Skeletal muscle tissue (tissue), 4 donors: ENCODE data around the gene USH2A. TPM values are rescaled to one million over a fixed set of nuclear protein-coding genes. Genes with fewer than 3 reads are reported as not detected.

Experiments
- H3K27ac ChIP-seq: one replicate; pipeline ENCODE4 v1.7.0; 2013; ENCODE audit warnings: mild to moderate bottlenecking, low read depth, low read length, inconsistent platforms
- H3K27me3 ChIP-seq, 3 donors: one replicate each; pipeline ENCODE4 v1.7.0; 2013; ENCODE audit warnings: low read length in 3 of 3; ENCODE audit not compliant: control insufficient read depth in 3 of 3, insufficient read depth in 3 of 3
- H3K36me3 ChIP-seq, 3 donors: one replicate each; pipeline ENCODE4 v1.7.0; 2013; ENCODE audit warnings: low read length in 3 of 3; ENCODE audit not compliant: control insufficient read depth in 3 of 3, insufficient read depth in 3 of 3
- H3K4me1 ChIP-seq, 3 donors: one replicate each; pipeline ENCODE4 v1.7.0; 2013; ENCODE audit warnings: low read length in 3 of 3, mild to moderate bottlenecking in 3 of 3; ENCODE audit not compliant: control insufficient read depth in 3 of 3, insufficient read depth in 3 of 3
- H3K4me3 ChIP-seq, 3 donors: one replicate each; pipeline ENCODE4 v1.7.0; 2013; ENCODE audit warnings: low read length in 3 of 3
- H3K9ac ChIP-seq, 3 donors: one replicate each; pipeline ENCODE4 v1.7.0; 2013; ENCODE audit warnings: low read length in 3 of 3, mild to moderate bottlenecking in 3 of 3, moderate library complexity in 2 of 3, low read depth in 1 of 3
- H3K9me3 ChIP-seq, 3 donors: one replicate each; pipeline ENCODE4 v1.7.0; 2013; ENCODE audit warnings: low read length in 3 of 3; ENCODE audit not compliant: control insufficient read depth in 3 of 3
- total RNA-seq: library from RNA; depleted of rRNA; stranded (reverse); fragments of >200 nt; gene quantifications from one replicate; pipeline ENCODE4 v1.2.3, GENCODE V29; 2014
- donor health status: Osteomylitis.

The USH2A gene
- total RNA-seq, 1 donor from 2014 or later = 0.52 TPM

DNA sequence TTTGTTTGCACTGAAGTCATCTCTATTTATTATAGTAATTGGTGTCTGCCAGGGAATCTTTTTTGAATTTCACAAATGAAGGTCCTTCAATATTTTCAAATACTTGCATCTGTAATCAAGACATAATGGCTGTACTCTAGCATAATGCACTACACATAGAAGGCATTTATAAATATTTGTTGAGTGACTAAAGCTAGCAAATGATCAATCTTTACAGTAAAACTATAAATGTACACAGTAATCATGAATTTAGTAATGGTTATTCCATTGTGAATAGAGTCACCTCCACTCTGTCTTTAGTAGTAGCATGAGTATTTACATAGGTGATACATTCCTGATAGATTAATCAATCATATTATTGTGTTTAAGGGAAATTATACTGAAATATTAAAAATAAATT is 119.6 kb downstream of the USH2A start:
- Histone ChIP-seq H3K27me3 (no peaks in the 10 kb centered on the region), H3K9ac (no peak overlapping the region), H3K4me3 (no peak overlapping the region), H3K9me3 (no peaks in the 10 kb centered on the region), H3K4me1 (no peaks in the 10 kb centered on the region), H3K36me3 (no peaks in the 10 kb centered on the region), H3K27ac (no peak overlapping the region)

DNA sequence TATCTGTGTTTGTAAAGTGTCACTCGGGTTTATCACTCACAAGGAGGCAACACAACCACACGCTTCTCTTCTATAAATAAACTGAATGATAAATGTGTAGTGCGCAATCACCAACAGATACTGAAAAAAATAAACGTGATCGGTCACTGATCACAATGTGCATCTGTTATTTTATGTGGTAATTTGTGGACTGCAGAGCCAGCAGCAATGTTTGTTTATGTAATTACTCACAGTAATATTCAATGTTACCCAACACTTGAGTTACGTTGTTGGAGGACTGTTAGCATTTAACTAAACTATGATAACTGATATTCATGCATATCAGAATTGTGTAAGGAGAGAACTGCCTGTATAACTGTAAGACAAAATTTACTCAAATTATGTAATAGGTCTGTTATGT is 129.6 kb downstream of the USH2A start:
- Histone ChIP-seq H3K9me3 (no peaks in the 10 kb centered on the region), H3K4me3 (no peak overlapping the region), H3K36me3 (no peaks in the 10 kb centered on the region), H3K27me3 (no peaks in the 10 kb centered on the region), H3K27ac (no peak overlapping the region), H3K9ac (no peak overlapping the region), H3K4me1 (no peaks in the 10 kb centered on the region)

DNA sequence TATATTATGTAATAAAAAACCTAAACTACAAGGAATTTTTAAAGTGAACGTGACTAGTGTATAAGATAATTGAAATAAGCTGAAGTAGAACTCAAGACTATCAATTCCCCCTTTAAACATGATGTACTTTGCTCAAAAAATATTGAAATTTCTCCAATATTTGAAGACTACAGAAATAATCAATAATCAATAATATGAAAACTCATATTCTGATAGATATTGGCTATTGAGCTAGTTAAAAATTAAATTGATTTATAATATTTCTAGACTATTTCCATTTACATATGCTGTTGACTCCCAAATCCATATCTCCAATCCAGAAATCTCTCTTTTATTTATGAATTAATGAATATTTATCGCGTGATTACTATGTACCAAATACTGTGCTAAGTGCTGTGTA is 133.2 kb downstream of the USH2A start:
- Histone ChIP-seq H3K27ac (no peak overlapping the region), H3K9ac (no peak overlapping the region), H3K4me3 (no peak overlapping the region), H3K9me3 (no peaks in the 10 kb centered on the region), H3K36me3 (no peaks in the 10 kb centered on the region), H3K27me3 (no peaks in the 10 kb centered on the region), H3K4me1 (no peaks in the 10 kb centered on the region)

DNA sequence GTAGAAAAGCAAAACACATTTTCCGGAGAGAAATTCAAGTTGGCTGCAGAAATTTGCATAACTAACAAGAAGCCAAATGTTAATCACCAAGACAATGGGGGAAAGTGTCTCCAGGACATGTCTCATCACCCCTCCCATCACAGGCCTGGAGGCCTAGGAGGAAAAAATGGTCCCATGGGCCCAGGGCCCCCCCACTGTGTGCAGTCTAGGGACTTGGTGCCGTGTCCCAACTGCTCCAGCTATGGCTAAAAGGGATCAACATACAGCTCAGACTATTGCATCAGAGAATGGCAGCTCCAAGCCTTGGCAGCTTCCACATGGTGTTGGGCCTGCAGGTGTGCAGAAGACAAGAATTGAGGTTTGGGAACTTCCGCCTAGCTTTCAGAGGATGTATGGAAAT is 138.2 kb downstream of the USH2A start:
- no peak overlapping the region for H3K4me3 ChIP-seq
- H3K27me3 ChIP-seq = no peaks in the 10 kb centered on the region
- H3K9me3 ChIP-seq = no peaks in the 10 kb centered on the region
- H3K36me3 ChIP-seq = no peaks in the 10 kb centered on the region
- H3K27ac ChIP-seq = no peak overlapping the region
- H3K4me1 ChIP-seq = no peaks in the 10 kb centered on the region
- H3K9ac ChIP-seq = no peak overlapping the region

DNA sequence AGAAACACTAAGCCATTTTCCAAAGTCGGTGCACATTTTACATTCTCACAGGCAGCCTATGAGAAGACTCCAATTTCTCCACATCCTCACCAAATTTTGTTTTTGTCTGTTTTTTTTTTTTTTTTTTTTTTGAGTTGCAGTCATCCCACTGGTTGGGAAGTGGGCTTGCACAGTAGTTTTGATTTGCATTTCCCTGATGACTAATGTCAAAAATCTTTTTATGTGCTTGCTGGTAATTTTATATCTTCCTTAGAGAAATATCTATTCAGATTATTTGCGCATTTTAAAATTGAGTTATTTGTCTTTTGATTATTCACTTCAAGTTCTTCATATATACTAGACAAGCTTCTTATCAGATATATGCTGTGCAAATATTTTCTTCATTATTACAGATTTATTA is 141.5 kb downstream of the USH2A start:
- Histone ChIP-seq H3K27ac (no peak overlapping the region), H3K9ac (no peak overlapping the region), H3K36me3 (no peaks in the 10 kb centered on the region), H3K4me1 (no peaks in the 10 kb centered on the region), H3K4me3 (no peak overlapping the region), H3K27me3 (no peaks in the 10 kb centered on the region), H3K9me3 (no peaks in the 10 kb centered on the region)

DNA sequence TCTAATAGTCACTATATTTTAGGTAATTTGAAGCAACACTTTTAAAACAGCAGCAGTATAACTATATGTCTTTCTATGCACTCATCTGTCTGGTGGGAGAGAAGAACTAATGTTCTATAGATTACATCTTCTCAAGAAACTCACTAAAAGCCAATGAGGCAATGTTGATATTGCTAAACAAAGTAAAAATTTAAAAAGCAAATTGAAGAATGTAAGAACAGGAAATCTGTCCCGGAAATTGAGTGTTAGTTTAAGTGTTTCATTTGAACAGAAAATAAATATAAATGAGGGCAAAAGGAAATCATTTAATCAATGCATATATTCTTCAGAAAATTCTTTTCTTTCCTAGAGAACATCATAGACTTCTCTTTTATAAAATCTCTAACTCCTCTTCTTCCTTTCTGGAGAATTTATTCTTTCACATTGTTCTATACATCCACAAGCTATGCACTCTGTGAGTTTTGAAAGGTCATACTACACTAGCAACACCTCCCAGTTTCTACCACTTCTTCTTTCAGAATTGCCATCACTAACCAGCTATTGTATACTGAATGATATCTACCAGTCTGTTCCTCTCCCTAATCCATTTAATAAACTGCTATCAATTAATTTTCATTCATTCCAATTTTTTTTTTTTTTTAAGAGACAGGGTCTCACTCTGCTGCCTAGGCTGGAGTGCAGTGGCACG is 153.0 kb downstream of the USH2A start:
- Histone ChIP-seq H3K4me1 (no peaks in the 10 kb centered on the region), H3K27ac (no peak overlapping the region), H3K9ac (no peak overlapping the region), H3K4me3 (no peak overlapping the region), H3K27me3 (no peaks in the 10 kb centered on the region), H3K9me3 (no peaks in the 10 kb centered on the region), H3K36me3 (no peaks in the 10 kb centered on the region)

DNA sequence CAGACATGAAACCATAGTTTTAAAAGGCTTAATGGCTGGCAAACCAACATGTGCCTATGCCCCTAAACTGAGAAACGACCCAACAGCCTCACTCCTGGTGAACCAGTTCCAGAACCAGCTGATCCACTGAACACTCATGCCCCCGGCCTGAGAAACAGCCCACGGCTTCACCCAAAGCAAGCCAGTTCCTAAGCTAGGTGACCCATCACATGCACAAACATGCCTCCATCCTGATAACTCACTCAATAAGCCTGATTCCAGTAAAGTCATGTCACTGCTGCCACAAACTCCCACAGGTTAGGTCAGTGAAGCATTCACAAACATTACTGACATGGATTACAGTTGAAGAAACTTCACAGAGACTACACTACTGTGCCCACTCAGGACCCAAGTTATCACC is 161.6 kb downstream of the USH2A start:
- peaks cover 0 to 2% (median 0%) of the 10 kb centered on the region in 3 donors for H3K9me3 ChIP-seq
- no peaks in the 10 kb centered on the region for H3K36me3 ChIP-seq
- H3K27ac ChIP-seq = no peak overlapping the region
- no peaks in the 10 kb centered on the region for H3K27me3 ChIP-seq
- H3K4me3 ChIP-seq = no peak overlapping the region
- no peak overlapping the region for H3K9ac ChIP-seq
- H3K4me1 ChIP-seq = no peaks in the 10 kb centered on the region

DNA sequence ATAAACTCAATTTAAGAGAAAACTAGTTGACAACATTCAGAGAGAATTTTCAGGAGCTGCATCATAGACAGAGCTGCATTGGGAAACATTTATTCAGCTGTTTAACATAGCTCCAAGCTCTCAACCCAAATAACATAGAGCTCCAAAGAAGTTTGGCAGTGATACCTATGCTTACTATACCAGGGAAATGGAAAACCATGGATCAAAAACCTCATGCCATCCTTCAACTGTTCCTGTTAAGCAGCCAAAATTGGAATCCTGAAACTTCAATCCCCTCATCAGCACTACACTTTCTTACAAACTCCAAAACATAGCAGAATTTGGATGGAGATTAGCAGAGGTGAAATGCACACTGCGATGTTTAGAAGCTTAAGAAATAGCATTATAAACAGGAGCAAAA is 164.4 kb downstream of the USH2A start:
- Histone ChIP-seq H3K36me3 (no peaks in the 10 kb centered on the region), H3K9ac (no peak overlapping the region), H3K9me3 (peaks cover 0 to 2% (median 0%) of the 10 kb centered on the region in 3 donors), H3K27me3 (no peaks in the 10 kb centered on the region), H3K27ac (no peak overlapping the region), H3K4me3 (no peak overlapping the region), H3K4me1 (no peaks in the 10 kb centered on the region)

DNA sequence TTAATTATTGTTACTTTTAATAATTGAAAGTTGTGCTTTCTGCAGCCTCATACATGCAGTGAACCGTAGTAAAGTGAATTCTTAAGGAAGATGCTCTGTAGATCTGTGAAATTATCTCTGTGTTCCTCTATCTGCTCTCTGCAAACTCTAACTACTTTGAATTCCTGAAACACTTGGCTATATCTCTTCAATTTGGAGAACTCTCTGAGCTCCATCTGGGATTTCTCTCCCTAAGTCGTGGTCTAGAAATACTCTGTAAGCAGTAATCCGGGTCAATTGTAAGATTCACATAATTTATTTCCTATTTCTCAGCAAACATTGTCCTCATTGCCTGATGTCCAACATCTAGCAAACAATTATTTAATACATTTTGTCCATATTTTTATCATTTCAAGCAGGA is 164.9 kb downstream of the USH2A start:
- Histone ChIP-seq H3K27ac (no peak overlapping the region), H3K27me3 (no peaks in the 10 kb centered on the region), H3K9me3 (peaks cover 0 to 2% (median 0%) of the 10 kb centered on the region in 3 donors), H3K4me3 (no peak overlapping the region), H3K36me3 (no peaks in the 10 kb centered on the region), H3K9ac (no peak overlapping the region), H3K4me1 (no peaks in the 10 kb centered on the region)

DNA sequence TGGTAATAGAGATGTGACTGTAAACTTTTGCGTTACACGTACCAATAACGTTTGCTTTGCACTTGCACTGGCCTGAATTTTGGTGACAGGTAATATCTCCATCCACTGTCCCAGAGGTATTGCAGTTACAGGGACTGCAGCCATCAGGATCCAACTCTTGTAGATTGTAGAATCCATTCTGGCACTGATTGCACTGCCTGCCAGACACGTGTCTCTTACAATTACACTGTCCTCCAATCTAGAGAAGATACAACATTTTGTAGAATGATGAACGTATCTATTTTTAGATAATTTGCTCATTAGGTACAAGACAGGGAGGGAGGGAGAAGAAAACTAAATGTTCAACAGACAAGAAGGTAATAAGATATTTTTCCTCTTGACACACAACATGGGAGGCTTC is 172.4 kb downstream of the USH2A start:
- H3K9me3 ChIP-seq = no peaks in the 10 kb centered on the region
- no peak overlapping the region for H3K4me3 ChIP-seq
- H3K36me3 ChIP-seq = no peaks in the 10 kb centered on the region
- H3K9ac ChIP-seq = no peak overlapping the region
- no peaks in the 10 kb centered on the region for H3K4me1 ChIP-seq
- H3K27me3 ChIP-seq = no peaks in the 10 kb centered on the region
- no peak overlapping the region for H3K27ac ChIP-seq
